Gastroesophageal sphincter (tissue), 4 donors: ENCODE results near the gene FOXN3. TPM values are rescaled to one million over a fixed set of nuclear protein-coding genes. Genes with fewer than 3 reads are reported as not detected.

ENCODE experiments used
- ATAC-seq: fragments of 150-250 bp; one replicate; pipeline ENCODE4 v1.9.1; 2016; ENCODE audit warnings: mild to moderate bottlenecking, moderate library complexity
- H3K27ac ChIP-seq, 4 donors: fragments of 200-600 bp; sonication (generic) in 3 of 4; 1 replicate in 3 of 4; 2 replicates in 1 of 4; pipeline ENCODE4 v1.5.1; 2016 to 2019
- H3K27me3 ChIP-seq: fragments of 200-600 bp; sonication (generic); one replicate; pipeline ENCODE4 v1.5.1; 2019
- H3K36me3 ChIP-seq, 2 donors: fragments of 200-600 bp; sonication (generic); one replicate each; pipeline ENCODE4 v1.5.1; 2019; ENCODE audit warnings: control low read depth in 1 of 2
- H3K4me1 ChIP-seq, 3 donors: fragments of 200-600 bp; sonication (generic); 1 replicate in 2 of 3; 2 replicates in 1 of 3; pipeline ENCODE4 v1.5.1; 2016 to 2019; ENCODE audit warnings: control low read depth in 2 of 3
- H3K4me3 ChIP-seq, 2 donors: fragments of 200-600 bp; sonication (generic); one replicate each; pipeline ENCODE4 v1.5.1; 2019; ENCODE audit warnings: mild to moderate bottlenecking in 1 of 2, moderate library complexity in 1 of 2
- H3K9me3 ChIP-seq, 3 donors: fragments of 200-600 bp; sonication (generic); one replicate each; pipeline ENCODE4 v1.5.1; 2017 to 2019; ENCODE audit warnings: control low read depth in 2 of 3
- EP300 ChIP-seq: sonication (generic); formaldehyde crosslinking; IDR thresholded peaks from one replicate; pipeline ENCODE4 v1.6.1; 2017; ENCODE audit warnings: antibody characterized with exemption, mild to moderate bottlenecking
- POLR2A ChIP-seq, 2 donors: fragments of 450-650 bp; IDR thresholded peaks; one replicate each; pipeline ENCODE4 v1.6.1; 2017; ENCODE audit warnings: antibody characterized with exemption in 2 of 2, mild to moderate bottlenecking in 2 of 2, moderate library complexity in 1 of 2
- POLR2AphosphoS5 ChIP-seq: sonication (generic); formaldehyde crosslinking; IDR thresholded peaks from one replicate; pipeline ENCODE4 v1.6.1; 2017; ENCODE audit warnings: antibody characterized with exemption
- WGBS, 2 donors: methylation state at CpG; one replicate each; pipeline ENCODE4 v1.1.5; 2018; ENCODE audit warnings: low coverage in 1 of 2; 5-methylcytosine and 5-hydroxymethylcytosine counted together
- total RNA-seq, 4 donors: library from RNA; depleted of rRNA; stranded (reverse); fragments of >200 nt; gene quantifications; one replicate each; pipeline ENCODE4 v1.1.0, GENCODE V29; 2016
- TF ChIP-seq, protein P1 (sequence below), 4 experiments: fragments of 200-600 bp in 2 of 4; fragments of 450-650 bp in 2 of 4; sonication (generic) in 1 of 4; IDR thresholded peaks; one replicate each; pipeline ENCODE4 v1.5.1; 2017 to 2019; ENCODE audit warnings: antibody characterized with exemption in 4 of 4, mild to moderate bottlenecking in 2 of 4, moderate library complexity in 2 of 4

The FOXN3 gene
- total RNA-seq, 4 donors from 2014 or later: 116 to 172 (median 136) TPM

- Histone ChIP-seq H3K27ac (no peak overlapping the region), H3K36me3 (no peaks in the 10 kb centered on the region), H3K27me3 (no peaks in the 10 kb centered on the region), H3K4me1 (no peaks in the 10 kb centered on the region), H3K4me3 (no peak overlapping the region), H3K9me3 (peaks cover 0 to 4% (median 0%) of the 10 kb centered on the region in 3 donors)
- TF ChIP-seq, protein P1, sequence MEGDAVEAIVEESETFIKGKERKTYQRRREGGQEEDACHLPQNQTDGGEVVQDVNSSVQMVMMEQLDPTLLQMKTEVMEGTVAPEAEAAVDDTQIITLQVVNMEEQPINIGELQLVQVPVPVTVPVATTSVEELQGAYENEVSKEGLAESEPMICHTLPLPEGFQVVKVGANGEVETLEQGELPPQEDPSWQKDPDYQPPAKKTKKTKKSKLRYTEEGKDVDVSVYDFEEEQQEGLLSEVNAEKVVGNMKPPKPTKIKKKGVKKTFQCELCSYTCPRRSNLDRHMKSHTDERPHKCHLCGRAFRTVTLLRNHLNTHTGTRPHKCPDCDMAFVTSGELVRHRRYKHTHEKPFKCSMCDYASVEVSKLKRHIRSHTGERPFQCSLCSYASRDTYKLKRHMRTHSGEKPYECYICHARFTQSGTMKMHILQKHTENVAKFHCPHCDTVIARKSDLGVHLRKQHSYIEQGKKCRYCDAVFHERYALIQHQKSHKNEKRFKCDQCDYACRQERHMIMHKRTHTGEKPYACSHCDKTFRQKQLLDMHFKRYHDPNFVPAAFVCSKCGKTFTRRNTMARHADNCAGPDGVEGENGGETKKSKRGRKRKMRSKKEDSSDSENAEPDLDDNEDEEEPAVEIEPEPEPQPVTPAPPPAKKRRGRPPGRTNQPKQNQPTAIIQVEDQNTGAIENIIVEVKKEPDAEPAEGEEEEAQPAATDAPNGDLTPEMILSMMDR (IDR thresholded peaks at IDR 0.05): no peak
- TF ChIP-seq POLR2AphosphoS5 (no peak), POLR2A (IDR thresholded peaks at IDR 0.05) (no peak), EP300 (no peak)
- no peak for ATAC-seq
- WGBS, 2 donors: 85 to 92% methylated on average over 4 to 6 of the region's 6 CpGs
These were observed 285.9 kb downstream of the FOXN3 start for GRCh38 chr14:89131004-89131750.

GRCh38 chr14:89129570-89129969 lies 287.5 kb downstream of the FOXN3 start:
- ATAC-seq: no peak
- WGBS, 2 donors: 40 to 83% methylated on average over 1 to 4 of the region's 6 CpGs
- TF ChIP-seq POLR2A (IDR thresholded peaks at IDR 0.05): no peak
- TF ChIP-seq POLR2AphosphoS5: no peak
- TF ChIP-seq EP300: no peak
- Histone ChIP-seq H3K36me3 (no peaks in the 10 kb centered on the region), H3K9me3 (no peaks in the 10 kb centered on the region), H3K27ac (no peak overlapping the region), H3K27me3 (no peaks in the 10 kb centered on the region), H3K4me1 (no peaks in the 10 kb centered on the region), H3K4me3 (no peak overlapping the region)

- no peak for TF ChIP-seq EP300
- H3K27me3 ChIP-seq: no peaks in the 10 kb centered on the region
- no peaks in the 10 kb centered on the region for H3K36me3 ChIP-seq
- H3K27ac ChIP-seq: no peak overlapping the region
- no peaks in the 10 kb centered on the region for H3K9me3 ChIP-seq
- WGBS, 2 donors: 91 to 93% methylated on average over 10 of the region's 10 CpGs
- H3K4me1 ChIP-seq: no peaks in the 10 kb centered on the region
- ATAC-seq: no peak
- H3K4me3 ChIP-seq: no peak overlapping the region
These were observed 288.6 kb downstream of the FOXN3 start for GRCh38 chr14:89128311-89129026.

DNA sequence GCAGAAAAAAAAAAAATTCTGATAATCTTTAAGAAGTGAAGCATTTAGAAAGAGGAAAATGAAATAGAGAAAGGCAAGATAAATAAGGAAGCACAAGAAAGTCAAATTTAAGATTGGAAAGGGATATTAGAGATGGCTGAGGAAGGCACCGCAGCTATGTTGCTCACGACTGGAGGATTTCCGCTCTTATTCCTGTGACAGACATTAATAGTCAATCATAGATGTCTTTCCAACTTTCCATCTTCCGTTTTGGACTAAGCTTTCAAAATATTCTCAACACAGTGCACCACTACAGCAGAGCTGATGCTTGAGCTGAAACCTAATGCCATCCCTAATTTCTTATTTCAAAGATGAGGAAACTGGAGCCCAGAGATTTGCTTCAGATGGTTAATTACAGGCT lies 290.6 kb downstream of the FOXN3 start:
- H3K4me3 ChIP-seq: no peak overlapping the region
- no peaks in the 10 kb centered on the region for H3K9me3 ChIP-seq
- no peak for TF ChIP-seq EP300
- TF ChIP-seq POLR2A (IDR thresholded peaks at IDR 0.05): no peak
- TF ChIP-seq, protein P1 (IDR thresholded peaks at IDR 0.05): no peak
- no peak for TF ChIP-seq POLR2AphosphoS5
- 53 to 60% methylated on average over 4 of the region's 4 CpGs for WGBS, 2 donors
- no peaks in the 10 kb centered on the region for H3K27me3 ChIP-seq
- ATAC-seq: no peak
- no peaks in the 10 kb centered on the region for H3K36me3 ChIP-seq
- no peaks in the 10 kb centered on the region for H3K4me1 ChIP-seq
- H3K27ac ChIP-seq: no peak overlapping the region

DNA sequence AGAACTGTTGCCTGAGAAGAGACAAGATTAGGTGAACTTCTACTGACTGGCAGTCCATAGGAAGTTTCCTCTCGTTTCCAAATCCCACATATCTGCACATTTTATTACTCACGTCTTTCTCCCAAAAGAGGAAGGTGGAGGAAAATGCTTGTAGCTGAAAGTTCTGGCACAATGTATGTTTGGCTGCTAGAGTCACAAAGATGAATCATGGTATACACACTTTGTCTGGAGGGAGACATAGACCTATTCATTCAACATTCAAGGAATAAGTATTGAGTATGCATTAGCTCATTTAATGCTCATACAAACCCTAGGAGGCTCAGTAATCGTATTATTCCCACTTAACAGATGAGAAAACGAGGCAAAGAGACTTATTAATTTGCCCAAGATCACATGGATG lies 291.8 kb downstream of the FOXN3 start:
- 45 to 63% methylated on average over 3 to 4 of the region's 4 CpGs for WGBS, 2 donors

More for the DNA sequence above, 291.8 kb downstream of the FOXN3 start:
- Histone ChIP-seq H3K4me3 (no peak overlapping the region), H3K4me1 (no peaks in the 10 kb centered on the region), H3K27me3 (no peaks in the 10 kb centered on the region), H3K9me3 (peaks cover 0 to 2% (median 0%) of the 10 kb centered on the region in 3 donors), H3K27ac (no peak overlapping the region), H3K36me3 (no peaks in the 10 kb centered on the region)
- no peak for ATAC-seq
- TF ChIP-seq, protein P1 (IDR thresholded peaks at IDR 0.05): no peak
- TF ChIP-seq EP300: no peak
- no peak for TF ChIP-seq POLR2AphosphoS5
- TF ChIP-seq POLR2A (IDR thresholded peaks at IDR 0.05): no peak
